ENCODE data around the gene WNT7A. TPM values are rescaled to one million over a fixed set of nuclear protein-coding genes. Genes with fewer than 3 reads are reported as not detected.
"Not testable (repeated sequence)": the region's sequence is repeated elsewhere in the genome, so short reads cannot be mapped to it uniquely, and the experiment has no call there.

The WNT7A gene
- total RNA-seq, 2 experiments from 2014 or later: 0.09 TPM; not detected in 1

GRCh38 chr3:13858768-13859520 lies 20.9 kb downstream of the WNT7A start:
- Mint-ChIP-seq H3K4me3 (no peak overlapping the region), H3K4me1 (ENCODE audit: low read depth) (peaks cover under 1% of the 10 kb centered on the region), H3K27ac (no peak overlapping the region), H3K36me3 (ENCODE audit: low read depth) (no peaks in the 10 kb centered on the region), H3K27me3 (no peaks in the 10 kb centered on the region), H3K9me3 (no peaks in the 10 kb centered on the region)
- DNase-seq (no peak), ATAC-seq (no peak)
- intact Hi-C loops (cut with micrococcal nuclease): no loop called here
- TF ChIP-seq CTCF (IDR thresholded peaks at IDR 0.05): no peak
- ChIA-PET POLR2A (no interaction called here), CTCF (interaction anchor here (1.5 kb wide), 1 partner anchor 21 kb away, joined by 4 read pairs; the partner anchor contains the start of gene WNT7A)

GRCh38 chr3:13857702-13858380 lies 22.0 kb downstream of the WNT7A start:
- Mint-ChIP-seq H3K27me3 (no peaks in the 10 kb centered on the region), H3K4me1 (ENCODE audit: low read depth) (peaks cover 11% of the 10 kb centered on the region), H3K4me3 (no peak overlapping the region), H3K27ac (no peak overlapping the region), H3K9me3 (no peaks in the 10 kb centered on the region), H3K36me3 (ENCODE audit: low read depth) (no peaks in the 10 kb centered on the region)
- POLR2A ChIA-PET: no interaction called here
- DNase-seq (no peak), ATAC-seq (no peak)
- CTCF ChIA-PET: no interaction called here
- no peak for TF ChIP-seq CTCF (IDR thresholded peaks at IDR 0.05)
- intact Hi-C loops (cut with micrococcal nuclease): no loop called here

- H3K27ac Mint-ChIP-seq; H3K9me3 Mint-ChIP-seq; DNase-seq; H3K36me3 Mint-ChIP-seq (ENCODE audit: low read depth); intact Hi-C loops (cut with micrococcal nuclease); POLR2A ChIA-PET; H3K27me3 Mint-ChIP-seq; H3K4me3 Mint-ChIP-seq; ATAC-seq: not testable (repeated sequence)
- CTCF ChIA-PET: interaction anchor here (1.0 kb wide), 1 partner anchor 28 kb away, joined by 3 read pairs; no protein-coding TSS in a partner anchor
- peaks cover 15% of the 10 kb centered on the region for H3K4me1 Mint-ChIP-seq (ENCODE audit: low read depth)
Measured at GRCh38 chr3:13856628-13857027, 23.2 kb downstream of the WNT7A start.

GRCh38 chr3:13856006-13856405 lies 23.9 kb downstream of the WNT7A start:
- TF ChIP-seq CTCF (IDR thresholded peaks at IDR 0.05): no peak
- Mint-ChIP-seq H3K27ac (no peak overlapping the region), H3K36me3 (ENCODE audit: low read depth) (no peaks in the 10 kb centered on the region), H3K27me3 (no peaks in the 10 kb centered on the region), H3K4me1 (ENCODE audit: low read depth) (peaks cover 19% of the 10 kb centered on the region), H3K9me3 (no peaks in the 10 kb centered on the region), H3K4me3 (no peak overlapping the region)
- CTCF ChIA-PET: interaction anchor here (0.9 to 1.0 kb wide), 2 partner anchors 25 to 29 kb away, joined by 3 read pairs; no protein-coding TSS in a partner anchor
- intact Hi-C loops (cut with micrococcal nuclease): no loop called here
- ATAC-seq (no peak), DNase-seq (no peak)
- POLR2A ChIA-PET: no interaction called here

- intact Hi-C loops (cut with micrococcal nuclease): no loop called here
- no peaks in the 10 kb centered on the region for H3K36me3 Mint-ChIP-seq (ENCODE audit: low read depth)
- no peak for DNase-seq
- CTCF ChIA-PET: no interaction called here
- peaks cover 19% of the 10 kb centered on the region for H3K4me1 Mint-ChIP-seq (ENCODE audit: low read depth)
- H3K9me3 Mint-ChIP-seq: no peaks in the 10 kb centered on the region
- TF ChIP-seq CTCF (IDR thresholded peaks at IDR 0.05): no peak
- POLR2A ChIA-PET: no interaction called here
- no peak overlapping the region for H3K27ac Mint-ChIP-seq
- no peak overlapping the region for H3K4me3 Mint-ChIP-seq
- no peak for ATAC-seq
- H3K27me3 Mint-ChIP-seq: no peaks in the 10 kb centered on the region
Measured at GRCh38 chr3:13854492-13854891, 25.4 kb downstream of the WNT7A start.

All from activated CD8-positive, alpha-beta T cell treated with anti-CD3 and anti-CD28 coated beads for 36 hours (primary cell).